Astrocyte of the cerebellum (primary cell): Measurements from ENCODE around the gene CDH22.

ENCODE experiments used
- DNase-seq: peaks from one replicate; pipeline ENCODE4 v3.0.0-alpha.2; 2011; ENCODE audit warnings: low read depth
- H3K4me3 ChIP-seq: 2 replicates; pipeline ENCODE4 v1.5.1; 2011; ENCODE audit warnings: mild to moderate bottlenecking, low read depth, low read length, moderate library complexity
- in situ Hi-C: cut with HindIII; loops from 2 replicates; pipeline ENCODE4 v1.10.0; 2017; ENCODE audit warnings: low sequenced_read_pairs
- TF ChIP-seq, protein P1 (sequence below): IDR thresholded peaks from 2 replicates; pipeline ENCODE4 v1.5.1; 2012; ENCODE audit warnings: low read length, low read depth, moderate library complexity, mild to moderate bottlenecking; ENCODE audit errors: missing control alignments

The CDH22 gene

DNA sequence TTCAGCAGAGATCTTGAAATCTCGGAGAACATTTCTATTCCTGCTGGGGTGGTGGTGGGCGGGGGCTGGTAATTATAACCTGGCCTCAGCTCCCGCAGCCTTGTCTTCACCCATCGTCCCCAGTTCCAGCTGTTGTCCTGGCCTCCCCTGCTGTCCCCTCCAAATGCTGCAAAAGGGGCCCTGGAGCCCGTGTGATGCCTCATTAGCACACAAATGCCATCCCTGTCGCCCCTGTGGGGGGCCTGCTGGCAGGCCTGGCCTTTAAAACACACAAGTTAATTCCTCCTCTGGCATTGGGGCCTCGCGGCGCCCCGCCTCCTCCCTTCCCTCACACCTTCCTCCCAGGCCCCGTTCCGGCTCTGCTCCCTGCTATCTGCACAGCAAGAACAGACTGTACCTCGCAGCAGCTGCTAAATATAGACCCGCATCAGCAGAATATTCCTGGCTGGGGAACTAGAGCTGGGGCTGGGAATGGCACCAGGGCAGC, 85.7 kb downstream of the CDH22 start:
- TF ChIP-seq, protein P1, sequence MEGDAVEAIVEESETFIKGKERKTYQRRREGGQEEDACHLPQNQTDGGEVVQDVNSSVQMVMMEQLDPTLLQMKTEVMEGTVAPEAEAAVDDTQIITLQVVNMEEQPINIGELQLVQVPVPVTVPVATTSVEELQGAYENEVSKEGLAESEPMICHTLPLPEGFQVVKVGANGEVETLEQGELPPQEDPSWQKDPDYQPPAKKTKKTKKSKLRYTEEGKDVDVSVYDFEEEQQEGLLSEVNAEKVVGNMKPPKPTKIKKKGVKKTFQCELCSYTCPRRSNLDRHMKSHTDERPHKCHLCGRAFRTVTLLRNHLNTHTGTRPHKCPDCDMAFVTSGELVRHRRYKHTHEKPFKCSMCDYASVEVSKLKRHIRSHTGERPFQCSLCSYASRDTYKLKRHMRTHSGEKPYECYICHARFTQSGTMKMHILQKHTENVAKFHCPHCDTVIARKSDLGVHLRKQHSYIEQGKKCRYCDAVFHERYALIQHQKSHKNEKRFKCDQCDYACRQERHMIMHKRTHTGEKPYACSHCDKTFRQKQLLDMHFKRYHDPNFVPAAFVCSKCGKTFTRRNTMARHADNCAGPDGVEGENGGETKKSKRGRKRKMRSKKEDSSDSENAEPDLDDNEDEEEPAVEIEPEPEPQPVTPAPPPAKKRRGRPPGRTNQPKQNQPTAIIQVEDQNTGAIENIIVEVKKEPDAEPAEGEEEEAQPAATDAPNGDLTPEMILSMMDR, result no peak
- no peak overlapping the region for H3K4me3 ChIP-seq
- no peak for DNase-seq
- in situ Hi-C loops, result no loop called here

DNA sequence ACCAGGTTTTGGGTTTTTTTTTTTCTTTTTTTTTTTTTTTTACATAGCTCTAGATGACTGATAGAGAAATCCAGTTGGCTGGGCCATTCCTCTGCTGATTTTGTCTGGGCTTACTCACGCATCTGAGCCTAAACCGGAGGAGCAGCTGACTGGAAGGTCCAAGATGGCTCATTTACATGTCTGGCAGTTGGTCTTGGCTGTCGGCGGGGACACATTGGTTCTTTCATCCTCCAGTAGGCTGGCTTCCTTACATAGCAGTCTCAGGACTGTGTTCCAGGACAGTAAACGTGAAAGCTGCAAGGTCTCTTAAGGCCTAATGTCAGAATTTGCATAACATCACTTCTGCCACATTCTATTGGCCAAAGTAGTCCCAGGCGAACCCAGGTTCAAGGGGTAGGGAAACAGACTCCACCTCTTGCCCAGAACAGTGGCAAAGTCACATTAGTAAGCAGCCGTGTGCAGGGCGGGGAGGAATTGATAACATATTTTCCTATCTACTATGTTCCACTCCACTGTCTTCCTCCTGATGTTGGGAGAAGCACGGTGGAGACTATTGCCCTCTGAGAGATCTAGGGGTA, 87.0 kb downstream of the CDH22 start:
- TF ChIP-seq, protein P1, result no peak
- in situ Hi-C loops, result no loop called here
- no peak for DNase-seq
- H3K4me3 ChIP-seq, result no peak overlapping the region

DNA sequence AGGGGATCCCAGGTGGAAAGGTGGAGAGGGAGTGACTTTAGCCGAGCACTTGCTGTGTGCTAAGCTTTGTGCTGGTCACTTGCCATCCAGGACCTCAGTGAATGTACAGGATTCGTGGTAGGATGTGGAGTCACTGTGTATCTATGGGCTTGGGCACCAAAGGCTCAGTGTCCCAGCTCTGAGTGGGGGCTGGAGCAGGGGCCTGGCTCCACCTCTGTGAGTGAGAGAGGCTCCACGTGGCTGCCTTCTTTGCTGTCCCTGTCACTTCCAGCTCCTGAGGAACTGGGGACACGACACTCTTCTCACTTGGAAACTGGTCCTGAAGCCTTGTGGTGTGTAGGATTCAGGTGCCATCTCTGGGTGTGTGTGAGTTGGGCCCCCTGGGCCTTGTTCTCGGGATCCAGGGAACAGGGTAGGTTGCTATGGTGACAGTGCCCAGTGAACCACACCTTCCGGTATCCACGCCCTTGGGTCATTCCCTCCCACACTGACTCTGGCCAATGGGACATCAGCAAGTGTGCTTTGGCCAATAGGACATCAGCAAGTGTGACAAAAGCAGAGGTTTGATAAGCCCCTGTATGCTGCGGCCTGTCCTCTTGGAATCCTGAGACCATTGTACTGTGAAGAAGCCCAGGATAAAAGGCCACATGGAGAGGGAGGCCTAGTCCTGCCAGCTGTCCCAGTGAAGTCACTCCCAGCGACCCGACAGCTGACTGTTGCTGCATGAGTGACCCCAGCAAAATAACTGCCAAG, 87.7 kb downstream of the CDH22 start:
- TF ChIP-seq, protein P1, result no peak
- in situ Hi-C loops, result no loop called here
- H3K4me3 ChIP-seq, result no peak overlapping the region
- no peak for DNase-seq

DNA sequence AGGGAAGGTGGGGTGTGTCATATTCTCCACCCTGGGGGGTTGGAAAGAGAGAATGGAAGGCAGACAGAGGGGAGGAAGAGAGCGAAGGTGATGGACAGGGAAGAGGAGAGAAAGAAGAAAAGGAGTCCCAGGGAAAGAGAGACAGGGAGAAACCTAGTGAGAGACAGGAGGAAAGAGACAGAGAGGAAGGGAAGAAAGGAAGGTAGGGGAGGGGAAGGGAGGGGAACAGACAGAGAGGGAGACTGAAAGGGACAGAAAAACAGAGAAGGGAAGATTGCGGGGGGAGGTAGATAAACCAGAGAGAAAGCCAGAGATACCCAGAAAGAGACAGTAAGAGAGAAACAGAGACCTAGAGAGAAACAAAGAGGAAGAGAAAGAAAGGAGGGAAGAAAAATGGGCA, 88.4 kb downstream of the CDH22 start:
- in situ Hi-C loops, result no loop called here
- TF ChIP-seq, protein P1, result no peak
- no peak for DNase-seq
- H3K4me3 ChIP-seq, result no peak overlapping the region

DNA sequence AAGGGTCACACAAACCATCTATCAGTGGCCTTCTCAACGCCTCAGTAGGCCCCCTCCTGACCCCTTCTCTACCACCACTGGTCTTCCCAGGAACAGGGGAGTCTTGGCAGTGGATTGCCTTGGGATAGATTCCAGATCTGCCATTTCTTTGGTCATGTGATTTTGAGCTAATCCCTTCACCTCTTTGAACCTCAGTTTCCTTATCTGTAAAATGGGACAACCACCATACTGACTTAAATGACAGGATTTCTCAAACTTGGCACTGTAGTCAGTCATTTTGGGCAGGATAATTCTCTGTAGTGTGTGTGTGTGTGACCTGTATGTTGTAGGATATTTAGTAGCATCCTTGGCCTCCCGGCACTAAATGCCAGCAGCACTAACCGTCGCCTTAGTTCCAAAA, 89.1 kb downstream of the CDH22 start:
- in situ Hi-C loops, result no loop called here

DNA sequence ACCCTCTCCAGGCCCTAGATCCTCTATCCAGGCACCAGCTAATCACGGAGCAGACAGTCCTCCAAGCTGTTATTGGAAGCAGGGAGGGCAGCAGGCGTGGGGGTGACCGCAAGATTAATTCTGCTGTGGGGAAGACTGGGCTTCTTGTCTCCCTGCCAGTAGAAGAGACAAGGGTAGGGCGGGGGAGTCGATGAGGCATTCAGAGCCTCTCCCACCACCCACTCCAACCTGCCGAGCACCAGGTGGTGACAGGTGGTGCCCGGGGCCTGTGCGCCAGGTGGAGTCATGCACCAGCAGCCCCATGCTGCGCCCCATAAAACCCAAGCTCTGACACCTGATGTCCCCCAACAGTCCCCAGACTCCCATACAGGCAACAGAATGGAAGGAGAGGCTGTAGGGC, 89.6 kb downstream of the CDH22 start:
- no peak overlapping the region for H3K4me3 ChIP-seq
- no peak for DNase-seq
- TF ChIP-seq, protein P1, result no peak
- in situ Hi-C loops, result no loop called here

More for the DNA sequence above, 89.1 kb downstream of the CDH22 start:
- no peak for DNase-seq
- TF ChIP-seq, protein P1, result no peak
- H3K4me3 ChIP-seq, result no peak overlapping the region
